B cell (primary cell): ENCODE results near the gene PLAAT3. TPM values are rescaled to one million over a fixed set of nuclear protein-coding genes. Genes with fewer than 3 reads are reported as not detected.
"Not testable (repeated sequence)": the region's sequence is repeated elsewhere in the genome, so short reads cannot be mapped to it uniquely, and the experiment has no call there.

Experiments
- ATAC-seq: fragments of 200-7000 bp; cut with Tn5 transposase; one replicate; pipeline ENCODE4 v1.10.0; 2021; ENCODE audit warnings: low read depth, mild to moderate bottlenecking, moderate number of reproducible peaks, moderate library complexity
- CTCF ChIA-PET: fragments of 350-600 bp; sonication (Branson Sonifier 250); formaldehyde crosslinking; loops from one replicate; lab custom pipeline; 2021; ENCODE audit warnings: antibody characterized with exemption, inconsistent platforms; lab: Charles Lee
- POLR2A ChIA-PET: fragments of 350-600 bp; sonication (Branson Sonifier 250); formaldehyde crosslinking; loops from one replicate; lab custom pipeline; 2021; ENCODE audit warnings: antibody characterized with exemption; lab: Charles Lee
- DNase-seq: peaks from one replicate; pipeline ENCODE4 v3.0.0; 2013
- H2AFZ ChIP-seq: 2 replicates; pipeline ENCODE4 v1.6.1; 2012; ENCODE audit warnings: mild to moderate bottlenecking, low read depth, low read length; ENCODE audit not compliant: insufficient read depth, poor library complexity, severe bottlenecking
- H3K27ac ChIP-seq, 2 donors: 1 replicate in 1 of 2; 2 replicates in 1 of 2; pipeline ENCODE4 v1.5.1; 2012 to 2013; ENCODE audit warnings: low read length in 2 of 2, mild to moderate bottlenecking in 2 of 2, moderate library complexity in 1 of 2
- H3K27me3 ChIP-seq, 4 experiments: fragments of 200-600 bp in 1 of 4; sonication (generic) in 1 of 4; replicated peaks in 1 of 4; 1 replicate in 2 of 4; 2 replicates in 2 of 4; pipeline versions ENCODE4 v1.6.1 to v1.7.0; 2013 to 2016; ENCODE audit warnings: low read length in 3 of 4, mild to moderate bottlenecking in 2 of 4, mixed read lengths in 1 of 4, moderate library complexity in 1 of 4; ENCODE audit not compliant: insufficient read depth in 4 of 4, control insufficient read depth in 3 of 4; ENCODE audit errors: control extremely low read depth in 1 of 4
- H3K36me3 ChIP-seq, 2 experiments: replicated peaks in 1 of 2; 1 replicate in 1 of 2; 2 replicates in 1 of 2; pipeline versions ENCODE4 v1.6.1 to v1.7.1; 2013; ENCODE audit warnings: low read length in 1 of 2; ENCODE audit not compliant: insufficient read depth in 2 of 2, control insufficient read depth in 1 of 2; ENCODE audit errors: control extremely low read depth in 1 of 2, extremely low read depth in 1 of 2
- H3K4me1 ChIP-seq, 2 donors: fragments of 200-600 bp in 1 of 2; sonication (generic) in 1 of 2; 1 replicate in 1 of 2; 2 replicates in 1 of 2; pipeline versions ENCODE4 v1.5.1 to v1.6.1; 2013 to 2017; ENCODE audit warnings: low read length in 2 of 2; ENCODE audit not compliant: control insufficient read depth in 2 of 2, insufficient read depth in 2 of 2
- H3K4me2 ChIP-seq: replicated peaks from 2 replicates; pipeline ENCODE3; 2012; ENCODE audit warnings: mild to moderate bottlenecking, low read depth, low read length; ENCODE audit not compliant: poor library complexity, severe bottlenecking
- H3K4me3 ChIP-seq, 5 experiments: fragments of 200-600 bp in 1 of 5; sonication (generic) in 1 of 5; 1 replicate in 3 of 5; 2 replicates in 2 of 5; pipeline versions ENCODE4 v1.5.1 to v1.7.0; 2011 to 2016; ENCODE audit warnings: low read length in 4 of 5, mild to moderate bottlenecking in 4 of 5, low read depth in 2 of 5, control low read depth in 1 of 5, moderate library complexity in 1 of 5; ENCODE audit not compliant: insufficient read depth in 1 of 5; ENCODE audit errors: control extremely low read depth in 1 of 5, extremely low read depth in 1 of 5
- H3K79me2 ChIP-seq: fragments of 200-600 bp; sonication (generic); one replicate; pipeline ENCODE4 v1.6.0; 2016; ENCODE audit warnings: low read length; ENCODE audit not compliant: control insufficient read depth, insufficient read depth
- H3K9ac ChIP-seq: fragments of 200-600 bp; sonication (generic); 2 replicates; pipeline ENCODE4 v1.6.1; 2017; ENCODE audit warnings: mild to moderate bottlenecking, low read length, moderate library complexity
- H3K9me3 ChIP-seq, 3 donors: one replicate each; pipeline versions ENCODE4 v1.6.1 to v1.7.1; 2013; ENCODE audit warnings: low read length in 2 of 3; ENCODE audit not compliant: control insufficient read depth in 2 of 3, insufficient read depth in 1 of 3; ENCODE audit errors: control extremely low read depth in 1 of 3
- H4K20me1 ChIP-seq: 2 replicates; pipeline ENCODE4 v1.6.0; 2012; ENCODE audit warnings: mild to moderate bottlenecking, low read length; ENCODE audit not compliant: insufficient read depth, control insufficient read depth, poor library complexity, severe bottlenecking
- H3K27ac Mint-ChIP-seq: one replicate; pipeline ENCODE4 v1.8.0; 2021; ENCODE audit warnings: mixed read lengths
- H3K27me3 Mint-ChIP-seq: one replicate; pipeline ENCODE4 v1.8.0; 2021; ENCODE audit warnings: mixed read lengths
- H3K4me1 Mint-ChIP-seq: one replicate; pipeline ENCODE4 v1.8.0; 2021; ENCODE audit warnings: mixed read lengths
- H3K4me3 Mint-ChIP-seq: one replicate; pipeline ENCODE4 v1.8.0; 2021; ENCODE audit warnings: mixed read lengths
- H3K9me3 Mint-ChIP-seq: one replicate; pipeline ENCODE4 v1.8.0; 2022; ENCODE audit warnings: mixed read lengths; ENCODE audit not compliant: insufficient read depth
- EZH2 ChIP-seq: IDR thresholded peaks from 2 replicates; pipeline ENCODE4 v1.6.1; 2012; ENCODE audit warnings: borderline replicate concordance, low read depth, mild to moderate bottlenecking, moderate library complexity, low read length; ENCODE audit not compliant: insufficient read depth, poor library complexity, severe bottlenecking
- WGBS: methylation state at CpG from one replicate; pipeline ENCODE4 v1.1.5; 2013; ENCODE audit warnings: missing lambda C conversion rate; ENCODE audit not compliant: insufficient coverage; 5-methylcytosine and 5-hydroxymethylcytosine counted together
- intact Hi-C: fragments of 100-400 bp; cut with micrococcal nuclease; formaldehyde crosslinking; loops from one replicate; pipeline ENCODE4 v1.10.0; 2022
- polyA plus RNA-seq: library from polyadenylated mRNA; depleted of rRNA; stranded (reverse); fragments of >200 nt; gene quantifications from 2 replicates; pipeline ENCODE4 v1.2.3, GENCODE V29; 2012
- total RNA-seq, 2 donors: library from RNA; stranded (reverse); fragments of 120-200 nt in 1 of 2; gene quantifications; 1 replicate in 1 of 2; 2 replicates in 1 of 2; pipeline versions ENCODE4 v1.2.3 to v1.2.4, GENCODE V29; 2013 to 2022
- TF ChIP-seq, protein P1 (sequence below): fragments of 200-600 bp; IDR thresholded peaks from one replicate; pipeline ENCODE4 v1.8.0; 2022; ENCODE audit warnings: antibody characterized with exemption, mild to moderate bottlenecking

Gene PLAAT3
- total and polyA plus RNA-seq, 2 donors (not counting 1 experiment from before 2014, with no cell fraction given), result 2.3 to 3.1 TPM

GRCh38 chr11:63547061-63547460 is 67.2 kb downstream of the PLAAT3 start:
- Mint-ChIP-seq H3K27ac (no peak overlapping the region), H3K4me3 (no peak overlapping the region), H3K4me1 (peaks cover 19% of the 10 kb centered on the region), H3K27me3 (peaks cover 5% of the 10 kb centered on the region), H3K9me3 (no peaks in the 10 kb centered on the region)
- CTCF ChIA-PET, result interaction anchor here (1.4 kb wide), 1 partner anchor 10 kb away, joined by 4 read pairs; the partner anchor contains the start of gene PLAAT4
- Histone ChIP-seq H3K4me1 (peaks cover 9 to 19% of the 10 kb centered on the region in 2 donors), H3K27me3 (peaks cover 0 to 11% (median 0%) of the 10 kb centered on the region in 4 experiments), H4K20me1 (no peaks in the 10 kb centered on the region), H3K36me3 (no peaks in the 10 kb centered on the region), H3K79me2 (no peaks in the 10 kb centered on the region), H3K4me2 (no peak overlapping the region), H3K9me3 (peaks cover 0 to 4% (median 0%) of the 10 kb centered on the region in 3 donors), H3K9ac (no peak overlapping the region), H3K27ac (no peak overlapping the region), H3K4me3 (no peak overlapping the region), H2AFZ (no peak overlapping the region)
- POLR2A ChIA-PET, result no interaction called here
- no peak for TF ChIP-seq EZH2
- TF ChIP-seq, protein P1, sequence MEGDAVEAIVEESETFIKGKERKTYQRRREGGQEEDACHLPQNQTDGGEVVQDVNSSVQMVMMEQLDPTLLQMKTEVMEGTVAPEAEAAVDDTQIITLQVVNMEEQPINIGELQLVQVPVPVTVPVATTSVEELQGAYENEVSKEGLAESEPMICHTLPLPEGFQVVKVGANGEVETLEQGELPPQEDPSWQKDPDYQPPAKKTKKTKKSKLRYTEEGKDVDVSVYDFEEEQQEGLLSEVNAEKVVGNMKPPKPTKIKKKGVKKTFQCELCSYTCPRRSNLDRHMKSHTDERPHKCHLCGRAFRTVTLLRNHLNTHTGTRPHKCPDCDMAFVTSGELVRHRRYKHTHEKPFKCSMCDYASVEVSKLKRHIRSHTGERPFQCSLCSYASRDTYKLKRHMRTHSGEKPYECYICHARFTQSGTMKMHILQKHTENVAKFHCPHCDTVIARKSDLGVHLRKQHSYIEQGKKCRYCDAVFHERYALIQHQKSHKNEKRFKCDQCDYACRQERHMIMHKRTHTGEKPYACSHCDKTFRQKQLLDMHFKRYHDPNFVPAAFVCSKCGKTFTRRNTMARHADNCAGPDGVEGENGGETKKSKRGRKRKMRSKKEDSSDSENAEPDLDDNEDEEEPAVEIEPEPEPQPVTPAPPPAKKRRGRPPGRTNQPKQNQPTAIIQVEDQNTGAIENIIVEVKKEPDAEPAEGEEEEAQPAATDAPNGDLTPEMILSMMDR, result no peak
- WGBS, result no CpG with 5 or more reads among the region's 1 CpG
- ATAC-seq (no peak), DNase-seq (no peak)
- intact Hi-C loops, result no loop called here

- ChIA-PET POLR2A (no interaction called here), CTCF (interaction anchor here (1.0 kb wide), 1 partner anchor 64 kb away, joined by 3 read pairs; no protein-coding TSS in a partner anchor)
- H3K9ac ChIP-seq, result peak overlapping the region; percentile 7
- Mint-ChIP-seq H3K9me3 (no peaks in the 10 kb centered on the region), H3K4me3 (no peak overlapping the region), H3K27me3 (no peaks in the 10 kb centered on the region), H3K4me1 (peaks cover 15% of the 10 kb centered on the region), H3K27ac (no peak overlapping the region)
- intact Hi-C loops, result loop anchor here (2.0 kb wide), 1 partner anchor 23 kb away; no protein-coding TSS in a partner anchor
- no peak overlapping the region for H3K4me2 ChIP-seq
- H3K79me2 ChIP-seq, result no peaks in the 10 kb centered on the region
- no peak overlapping the region for H3K4me3 ChIP-seq
- no peaks in the 10 kb centered on the region for H3K27me3 ChIP-seq
- H3K9me3 ChIP-seq, result no peaks in the 10 kb centered on the region
- DNase-seq (peak; percentile 49), ATAC-seq (peak; percentile 60)
- TF ChIP-seq, protein P1, result no peak
- no peak for TF ChIP-seq EZH2
- H2AFZ ChIP-seq, result no peak overlapping the region
- H3K4me1 ChIP-seq, result peaks cover 9 to 11% of the 10 kb centered on the region in 2 donors
- no peak overlapping the region for H3K27ac ChIP-seq
- WGBS, result no CpG with 5 or more reads among the region's 2 CpGs
- no peaks in the 10 kb centered on the region for H4K20me1 ChIP-seq
- no peaks in the 10 kb centered on the region for H3K36me3 ChIP-seq
These were observed 70.5 kb downstream of the PLAAT3 start for GRCh38 chr11:63543711-63544110.

DNA sequence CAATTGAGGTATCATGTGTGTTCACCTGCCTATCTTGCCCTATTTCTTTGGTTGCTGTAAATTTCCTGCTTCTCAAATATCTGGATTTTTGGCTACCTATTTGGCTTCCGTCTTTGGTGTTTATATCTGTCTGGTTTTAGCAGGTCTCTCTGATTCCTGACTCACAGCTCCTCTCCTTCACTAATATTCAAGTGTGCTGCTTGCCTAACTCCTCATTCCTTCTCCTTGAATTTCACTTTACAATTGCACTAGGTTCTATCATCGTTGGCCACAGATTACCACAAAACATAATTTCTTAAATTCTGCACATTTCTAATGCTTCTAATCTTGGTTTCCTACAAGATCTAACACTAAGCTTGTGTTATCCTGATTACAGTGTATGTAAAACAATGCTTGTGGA is 71.7 kb downstream of the PLAAT3 start:
- H4K20me1 ChIP-seq, H3K27me3 ChIP-seq, H3K4me3 Mint-ChIP-seq, H3K79me2 ChIP-seq, H3K9me3 Mint-ChIP-seq, H3K9ac ChIP-seq, H3K9me3 ChIP-seq, H3K36me3 ChIP-seq, DNase-seq, ATAC-seq, CTCF ChIA-PET, H3K27ac ChIP-seq, H3K4me2 ChIP-seq, H3K27me3 Mint-ChIP-seq, POLR2A ChIA-PET, H3K4me3 ChIP-seq, H2AFZ ChIP-seq, H3K27ac Mint-ChIP-seq: not testable (repeated sequence)
- H3K4me1 ChIP-seq, result peaks cover 13 to 17% of the 10 kb centered on the region in 2 donors
- intact Hi-C loops, result loop anchor here (2.0 kb wide), 1 partner anchor 24 kb away; no protein-coding TSS in a partner anchor
- peaks cover 23% of the 10 kb centered on the region for H3K4me1 Mint-ChIP-seq
- no CpG with 5 or more reads among the region's 2 CpGs for WGBS
